ENCODE measurements around the gene TLN1.

Gene TLN1

DNA sequence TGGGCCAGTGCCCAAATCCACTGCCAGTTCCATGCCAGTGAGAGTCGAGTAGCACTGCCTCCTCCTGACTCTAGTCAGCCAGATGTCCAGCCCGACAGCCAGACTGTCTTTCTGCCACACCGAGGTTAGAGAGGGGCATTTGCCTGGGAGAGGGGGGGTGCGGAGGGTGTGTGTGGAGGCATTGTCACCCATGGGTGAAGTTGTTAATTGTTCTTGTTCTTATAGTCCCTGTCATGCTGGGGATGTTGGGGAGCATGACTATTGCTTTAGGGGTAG, 18.2 kb upstream of the TLN1 start:
- no peak for DNase-seq (ENCODE audit: low read depth)

DNA sequence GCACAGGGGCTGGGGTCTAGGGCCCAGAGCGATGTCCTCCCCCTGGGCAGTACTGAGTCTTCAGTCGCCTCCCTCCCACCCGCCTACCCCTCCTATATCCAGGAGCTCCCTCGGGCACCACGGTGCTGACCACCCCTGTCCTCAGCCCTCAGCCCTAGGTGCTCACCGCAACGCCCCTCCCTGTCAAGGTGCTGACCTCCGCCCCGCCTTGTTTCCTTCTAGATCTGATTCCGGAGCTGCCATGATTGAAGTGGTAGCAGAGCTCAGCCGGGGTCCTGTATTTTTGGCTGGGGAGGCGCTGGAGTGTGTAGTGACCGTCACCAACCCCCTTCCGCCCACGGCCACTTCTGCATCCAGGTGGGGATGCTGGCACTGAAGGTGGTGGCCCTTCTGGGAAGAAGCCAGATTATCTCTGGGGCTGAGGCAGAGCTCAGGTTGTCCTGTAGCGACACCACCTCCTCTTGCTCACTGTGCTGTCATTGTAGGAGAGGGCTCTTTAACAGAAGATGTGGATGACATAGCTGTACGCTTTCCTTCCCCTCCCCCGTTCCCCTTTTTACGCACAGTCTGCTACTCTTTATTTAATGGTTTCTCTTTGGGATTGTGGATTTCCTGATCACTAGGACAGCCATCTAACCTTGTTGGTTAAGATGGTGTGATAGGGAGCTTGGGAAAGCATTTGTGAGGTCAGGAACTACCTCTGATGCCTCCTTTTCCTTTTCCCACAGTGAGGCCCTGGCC, 17.7 kb upstream of the TLN1 start:
- no peak for DNase-seq (ENCODE audit: low read depth)

DNA sequence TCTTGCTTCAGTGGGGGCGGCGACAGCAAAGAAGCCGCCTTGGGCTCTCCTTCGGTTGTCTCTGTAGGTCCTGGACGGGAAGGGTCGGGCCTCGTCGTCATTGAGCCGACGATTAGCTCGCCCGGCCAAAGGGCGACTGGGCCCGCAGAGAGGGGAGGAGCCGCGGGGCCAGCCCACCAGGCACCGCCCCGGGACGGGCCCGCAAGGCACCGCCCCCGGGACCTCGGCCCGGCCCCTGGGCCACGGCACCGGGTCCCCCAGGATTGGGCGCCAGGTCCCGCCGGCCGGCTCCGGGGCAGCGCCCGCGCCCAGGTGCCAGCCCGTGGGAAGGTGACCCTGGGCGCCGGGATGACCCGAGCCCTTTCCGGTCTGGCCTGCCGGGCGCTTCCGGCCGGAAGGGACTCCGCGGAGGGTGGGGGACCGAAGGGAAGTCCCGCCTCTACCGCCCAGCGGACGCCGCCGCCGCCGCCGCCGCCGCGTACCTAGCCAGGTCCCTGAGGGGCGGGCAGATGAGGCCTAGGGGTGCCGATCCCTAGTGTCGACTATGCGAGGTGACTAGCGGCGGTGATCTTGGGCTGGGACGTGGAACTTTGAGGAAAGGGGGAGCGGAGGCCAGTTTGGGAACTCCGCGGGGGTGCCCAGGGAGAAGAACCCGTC, 17.0 kb upstream of the TLN1 start, which contains the start of the genes GBA2 and RGP1:
GBA2 (minus strand) TSS at position 371 of the 657 bp plus-strand sequence. CDS start 524 bp downstream, outside the sequence.
RGP1 (plus strand) TSS at position 430 of the 657 bp plus-strand sequence. CDS start 469 bp downstream, outside the sequence.
- peak; percentile 67 for DNase-seq (ENCODE audit: low read depth)

DNA sequence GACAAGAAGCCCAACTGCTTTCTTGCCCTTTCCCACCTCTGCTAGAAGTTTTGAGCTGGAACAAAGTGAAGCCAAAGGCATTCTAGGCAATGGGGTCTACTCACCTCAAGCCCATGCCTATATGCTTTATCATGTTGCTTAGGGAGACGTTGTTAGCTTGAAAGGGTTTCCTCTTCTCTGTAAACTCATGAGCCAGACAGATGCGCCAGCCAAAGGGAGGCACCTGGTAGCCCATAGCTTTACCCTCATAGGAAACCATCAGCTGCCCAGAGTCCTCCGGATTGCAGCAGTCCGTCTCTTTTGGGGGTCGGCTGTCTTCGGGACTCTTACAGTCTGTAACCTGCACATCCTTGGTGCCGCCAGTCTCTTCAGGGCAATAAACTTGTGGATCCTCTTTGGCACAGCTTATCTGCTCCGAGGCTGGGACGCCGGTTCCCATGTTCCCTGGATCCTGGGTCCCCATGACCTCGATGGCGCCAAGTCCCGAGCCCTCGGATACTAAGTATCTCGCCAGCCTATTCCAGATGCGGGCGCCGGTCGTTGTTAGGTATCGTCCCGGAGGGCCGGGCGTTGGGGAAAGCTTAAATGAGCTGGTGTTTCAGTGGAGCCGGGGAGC, 16.4 kb upstream of the TLN1 start:
- DNase-seq (ENCODE audit: low read depth): no peak

DNA sequence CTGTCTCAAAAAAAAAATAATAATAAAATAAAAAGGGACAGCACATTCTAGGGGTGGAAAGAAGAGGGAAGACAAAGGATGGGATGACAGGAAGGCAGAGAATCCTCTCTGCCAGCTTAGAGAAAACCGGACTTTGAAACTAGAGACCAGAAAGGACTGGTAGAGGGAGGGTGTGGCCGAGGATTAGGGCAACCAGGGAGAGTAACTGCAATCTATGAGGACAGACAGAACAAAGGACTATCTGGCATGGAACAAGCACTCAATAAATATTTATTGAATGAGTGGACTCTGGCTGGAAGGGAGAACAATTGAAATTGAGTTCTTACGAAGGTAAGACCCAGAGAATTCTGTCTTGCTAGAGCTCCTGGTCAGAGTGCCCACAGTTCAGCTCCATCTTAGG, 14.6 kb upstream of the TLN1 start:
- no peak for DNase-seq (ENCODE audit: low read depth)

DNA sequence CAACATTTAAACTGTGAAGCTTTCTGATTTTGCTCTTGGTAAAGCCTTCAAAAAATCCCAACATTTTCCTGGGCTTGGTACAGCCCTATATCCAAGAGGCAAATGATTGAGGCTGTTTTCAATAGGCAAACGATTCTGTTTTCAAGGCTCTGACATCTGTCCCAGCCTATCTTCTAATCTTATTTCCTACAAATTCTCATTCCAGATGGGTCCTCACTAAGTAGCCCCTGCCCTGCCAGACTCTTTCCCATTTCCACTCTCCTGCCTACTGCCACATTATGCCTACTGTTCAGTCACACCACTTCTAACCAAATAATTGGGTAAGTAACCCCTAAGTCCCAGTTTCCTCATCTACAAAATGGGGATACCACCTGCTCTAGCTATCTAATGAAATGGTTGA, 13.6 kb upstream of the TLN1 start:
- no peak for DNase-seq (ENCODE audit: low read depth)

DNA sequence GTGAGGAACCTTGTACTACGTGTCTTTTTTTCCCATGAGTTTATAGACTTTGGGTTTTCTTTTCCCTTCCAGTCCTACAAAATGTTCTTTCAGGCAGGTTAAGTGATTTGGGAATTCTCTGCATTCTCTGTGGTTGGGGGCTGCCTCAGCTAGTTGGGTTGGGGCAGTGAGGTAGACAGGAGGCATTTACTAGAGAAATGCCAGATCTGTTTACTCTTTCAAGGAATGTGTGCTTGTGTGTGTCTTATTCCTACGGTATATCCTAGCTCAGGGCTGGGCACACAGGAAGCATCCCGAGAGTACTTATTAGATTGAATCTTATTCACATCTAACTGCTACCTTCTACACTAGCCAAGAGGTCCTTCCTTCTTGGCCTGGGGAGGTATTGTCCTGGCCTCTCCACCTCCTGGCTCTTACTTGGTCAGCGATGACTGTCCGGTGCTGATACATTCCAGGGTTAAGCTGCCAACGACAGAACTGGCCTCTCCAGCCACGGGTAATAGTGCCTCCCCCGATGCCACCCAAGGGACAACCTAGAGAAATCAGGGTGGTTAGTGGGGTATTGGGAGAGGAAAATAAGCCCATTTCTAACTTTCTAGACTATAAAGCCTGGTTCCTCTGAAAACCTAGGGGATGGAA, 12.0 kb upstream of the TLN1 start:
- DNase-seq (ENCODE audit: low read depth): no peak

DNA sequence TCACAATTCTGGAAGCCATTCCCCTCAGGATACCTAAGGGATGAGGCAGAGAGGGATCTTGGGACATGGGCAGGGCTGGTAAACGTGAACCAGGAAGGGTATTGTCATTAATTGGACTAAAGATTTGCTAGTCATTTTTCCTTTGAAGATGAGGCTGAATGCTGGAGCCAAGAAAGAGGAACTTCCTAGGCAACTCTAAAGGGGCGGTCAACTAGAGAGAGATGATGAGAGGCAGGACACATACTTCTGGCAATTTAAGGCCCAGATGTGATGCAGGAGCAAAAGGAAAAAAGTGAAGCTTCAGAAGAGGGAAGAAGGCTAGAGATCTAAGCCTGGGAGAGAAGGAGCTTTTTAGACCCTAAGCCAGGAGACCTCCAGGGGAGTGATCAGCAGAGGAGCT, 11.5 kb upstream of the TLN1 start:
- DNase-seq (ENCODE audit: low read depth): no peak

DNA sequence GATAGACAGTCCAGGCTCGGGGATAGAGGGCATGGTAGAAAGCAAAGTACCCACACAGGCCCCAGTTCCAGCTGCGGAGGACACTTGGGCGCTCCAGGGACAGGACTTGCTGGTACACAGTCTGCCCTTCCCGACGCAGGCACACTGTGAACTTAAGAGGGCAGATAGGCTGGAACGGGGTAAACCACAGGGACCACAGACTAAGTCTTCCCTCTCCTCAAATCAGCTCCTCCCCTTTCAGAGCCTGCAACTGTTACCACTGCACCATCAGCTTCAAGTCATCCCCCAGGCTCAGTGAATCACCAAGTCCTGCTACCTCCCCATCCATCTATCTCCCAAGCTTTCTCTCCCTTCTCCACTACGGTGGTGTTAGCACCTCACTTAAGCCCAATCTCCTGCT, 9.7 kb upstream of the TLN1 start:
- DNase-seq (ENCODE audit: low read depth): no peak

DNA sequence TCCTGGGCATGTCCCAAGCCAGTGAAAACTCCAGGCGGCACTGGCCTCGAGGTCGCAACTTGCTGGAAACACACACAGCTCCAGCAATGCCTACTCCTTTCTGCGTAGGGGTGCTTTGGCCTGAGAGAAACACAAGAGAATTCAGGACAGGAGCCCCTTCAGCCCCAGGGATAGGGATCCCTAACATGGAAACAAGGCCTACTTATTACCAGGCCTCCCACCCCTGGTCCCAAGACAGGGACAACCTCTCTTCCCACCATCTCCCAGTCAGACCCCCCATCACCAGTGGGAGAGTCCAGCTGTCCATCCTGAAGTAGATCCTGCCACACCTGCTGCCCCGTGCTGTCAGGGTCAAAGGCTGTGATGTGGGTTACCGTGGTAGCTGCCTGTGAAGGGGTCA, 8.2 kb upstream of the TLN1 start:
- no peak for DNase-seq (ENCODE audit: low read depth)

DNA sequence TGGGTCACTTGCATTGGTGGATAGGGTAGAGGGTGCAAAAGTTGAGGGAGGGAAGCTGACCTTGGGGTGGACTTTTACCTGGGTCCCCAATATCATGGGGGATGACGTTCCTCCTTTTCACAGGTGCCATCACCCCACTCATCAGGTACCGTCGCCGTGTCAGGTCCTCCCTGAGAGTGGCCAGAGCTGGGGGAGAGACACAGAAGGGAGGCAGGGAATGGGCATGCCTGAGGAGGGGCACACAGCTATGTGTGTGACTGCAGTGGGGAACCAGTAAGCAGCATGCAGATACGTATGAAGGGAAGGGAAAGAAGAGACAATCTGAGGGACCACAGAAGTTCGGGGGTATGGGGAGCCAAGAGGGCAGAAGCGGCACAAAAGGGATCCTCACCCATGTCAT, 6.9 kb upstream of the TLN1 start:
- DNase-seq (ENCODE audit: low read depth): no peak

DNA sequence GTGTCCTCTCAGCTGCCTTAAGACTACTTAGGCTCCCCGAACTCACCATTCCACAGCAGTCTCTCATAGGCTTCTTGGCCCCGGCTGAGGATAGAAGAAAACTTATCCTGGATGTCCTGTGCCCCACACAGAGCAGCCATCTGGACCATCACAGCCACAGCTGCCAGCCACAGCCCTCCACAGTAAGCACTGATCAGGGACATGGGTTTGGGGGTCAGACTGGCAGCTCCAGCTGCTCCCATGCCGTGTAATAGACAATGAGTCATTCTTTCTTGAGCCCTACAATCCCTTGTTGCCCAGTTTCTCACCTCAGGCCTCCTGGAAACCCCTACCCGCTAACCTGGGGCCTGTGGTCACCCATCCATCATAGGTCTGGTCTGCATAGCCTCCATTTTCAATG, 6.2 kb upstream of the TLN1 start:
- no peak for DNase-seq (ENCODE audit: low read depth)

DNA sequence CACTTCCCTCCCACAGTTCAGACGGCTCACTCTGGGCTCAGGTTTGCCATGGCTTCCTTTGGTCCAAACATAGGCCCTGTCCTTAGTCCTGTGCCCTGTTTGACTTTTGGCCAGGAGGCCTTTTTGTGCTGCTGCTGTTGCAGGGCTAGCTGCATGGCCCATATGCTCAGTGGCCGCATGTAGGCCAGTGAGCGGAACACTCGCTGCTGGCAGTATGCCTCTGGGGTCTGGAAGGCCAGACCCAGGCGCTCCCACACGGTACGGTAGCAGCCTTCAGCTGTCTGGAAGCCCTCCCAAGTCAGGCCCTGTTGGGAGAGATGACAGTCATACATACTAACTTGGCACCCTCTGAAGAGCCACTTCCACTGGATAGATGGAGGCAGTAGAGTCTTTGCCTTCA, 5.1 kb upstream of the TLN1 start:
- DNase-seq (ENCODE audit: low read depth): no peak

DNA sequence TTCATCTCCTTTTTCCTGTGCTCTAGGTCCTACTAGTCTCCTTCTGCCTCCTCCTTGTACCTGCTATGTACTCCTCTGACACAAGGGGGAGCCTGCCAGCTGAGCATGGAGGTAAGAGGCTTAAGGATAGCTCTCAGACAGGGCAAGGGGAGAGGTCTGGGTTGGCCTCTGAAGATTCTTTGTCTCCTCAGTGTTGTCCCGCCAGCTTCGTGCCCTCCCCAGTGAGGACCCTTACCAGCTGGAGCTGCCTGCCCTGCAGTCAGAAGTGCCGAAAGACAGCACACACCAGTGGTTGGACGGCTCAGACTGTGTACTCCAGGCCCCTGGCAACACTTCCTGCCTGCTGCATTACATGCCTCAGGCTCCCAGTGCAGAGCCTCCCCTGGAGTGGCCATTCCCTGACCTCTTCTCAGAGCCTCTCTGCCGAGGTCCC, 4.2 kb upstream of the TLN1 start:
- peak; percentile 72 for DNase-seq (ENCODE audit: low read depth)

DNA sequence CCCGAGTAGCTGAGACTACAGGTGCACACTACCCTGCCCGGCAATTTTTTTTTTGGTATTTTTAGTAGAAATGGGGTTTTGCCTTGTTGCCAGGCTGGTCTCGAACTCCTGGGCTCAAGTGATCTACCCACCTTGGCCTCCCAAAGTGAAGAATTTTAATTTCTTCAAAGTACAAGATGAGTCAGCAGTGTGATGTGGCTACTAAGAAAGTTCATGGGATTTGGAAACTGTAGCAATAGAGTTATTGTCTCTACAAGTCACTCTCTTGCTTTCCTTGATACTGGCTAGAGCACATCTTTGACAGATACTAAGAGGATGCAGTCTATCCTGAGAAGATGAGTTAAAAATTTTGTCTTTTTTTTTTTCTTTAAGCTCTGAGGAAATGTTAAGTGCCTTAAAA, 2.1 kb upstream of the TLN1 start:
- no peak for DNase-seq (ENCODE audit: low read depth)

DNA sequence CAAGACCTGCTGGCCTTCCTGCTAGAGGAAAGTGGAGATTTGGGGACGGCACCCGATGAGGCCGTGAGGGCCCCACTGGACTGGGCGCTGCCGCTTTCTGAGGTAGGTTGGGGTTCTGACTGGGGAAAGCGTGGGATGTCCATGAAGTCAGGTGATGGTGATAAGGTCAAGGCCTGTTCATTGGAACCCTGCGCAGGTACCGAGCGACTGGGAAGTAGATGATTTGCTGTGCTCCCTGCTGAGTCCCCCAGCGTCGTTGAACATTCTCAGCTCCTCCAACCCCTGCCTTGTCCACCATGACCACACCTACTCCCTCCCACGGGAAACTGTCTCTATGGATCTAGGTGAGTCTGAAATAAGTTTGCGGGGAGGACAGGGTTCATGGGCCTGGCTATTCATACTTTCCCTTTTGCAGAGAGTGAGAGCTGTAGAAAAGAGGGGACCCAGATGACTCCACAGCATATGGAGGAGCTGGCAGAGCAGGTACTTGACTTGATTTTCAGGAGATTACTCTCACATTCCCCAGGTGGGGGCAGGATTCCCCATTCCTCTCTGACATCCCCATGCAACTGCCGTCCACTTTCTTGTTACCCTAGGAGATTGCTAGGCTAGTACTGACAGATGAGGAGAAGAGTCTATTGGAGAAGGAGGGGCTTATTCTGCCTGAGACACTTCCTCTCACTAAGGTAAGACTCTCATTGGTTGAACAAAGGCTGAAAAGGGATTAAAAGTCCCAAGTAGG, 976 bp upstream of the TLN1 start:
- peak; percentile 38 for DNase-seq (ENCODE audit: low read depth)

DNA sequence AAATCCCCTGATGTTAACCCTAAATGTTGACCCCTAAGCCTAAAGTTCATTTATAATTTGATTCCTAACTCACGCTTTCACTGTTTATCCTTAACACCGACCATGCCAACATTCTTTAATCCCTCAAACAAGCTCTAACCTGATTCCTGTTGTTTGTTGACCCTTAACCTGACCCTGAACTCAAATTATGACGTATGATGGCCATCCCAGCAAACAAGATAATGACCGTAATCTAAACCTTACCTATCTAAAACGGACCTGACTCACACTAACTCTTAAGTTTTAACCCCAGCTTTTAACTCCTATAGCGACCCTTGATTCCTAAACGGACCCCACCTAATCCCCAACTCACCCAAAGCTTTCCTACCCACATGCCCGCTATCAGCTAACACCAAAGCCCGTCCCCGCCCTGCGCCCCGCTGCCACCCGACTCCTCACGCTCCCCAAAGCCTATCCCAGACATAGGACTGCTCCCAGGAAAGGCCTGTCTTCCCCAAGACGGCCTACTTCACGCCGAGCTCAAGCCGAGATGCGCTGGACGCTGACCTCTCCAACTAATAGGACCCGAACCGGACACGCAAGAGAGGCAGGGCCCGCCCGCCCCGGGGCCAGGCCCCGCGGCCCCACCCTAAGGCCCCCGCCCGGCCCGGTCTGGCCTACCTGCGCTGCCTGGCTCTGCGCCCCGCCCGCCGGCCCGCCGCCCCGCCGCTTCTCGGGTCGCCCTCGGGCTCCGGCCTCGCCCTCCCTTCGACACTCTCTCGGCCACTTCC, 395 bp downstream of the TLN1 start:
- DNase-seq (ENCODE audit: low read depth): no peak

DNA sequence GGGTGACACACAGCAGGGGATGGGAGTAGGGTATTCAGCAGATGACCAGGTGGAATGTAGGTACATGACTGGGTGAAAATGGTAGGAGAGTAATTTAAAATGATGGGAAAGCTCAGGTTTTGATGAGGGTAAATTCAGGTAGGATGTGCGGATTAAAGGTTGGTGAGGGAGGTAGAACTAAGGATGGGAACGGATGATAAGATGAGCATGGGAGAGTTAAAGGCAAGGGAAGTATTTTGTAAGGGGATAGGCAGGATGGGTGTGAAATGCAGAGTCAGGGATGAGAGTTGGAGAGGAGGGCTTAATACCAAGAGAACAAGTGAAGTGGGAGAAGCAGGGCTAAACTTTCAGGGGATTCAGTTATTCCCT, 1.5 kb downstream of the TLN1 start:
- no peak for DNase-seq (ENCODE audit: low read depth)

DNA sequence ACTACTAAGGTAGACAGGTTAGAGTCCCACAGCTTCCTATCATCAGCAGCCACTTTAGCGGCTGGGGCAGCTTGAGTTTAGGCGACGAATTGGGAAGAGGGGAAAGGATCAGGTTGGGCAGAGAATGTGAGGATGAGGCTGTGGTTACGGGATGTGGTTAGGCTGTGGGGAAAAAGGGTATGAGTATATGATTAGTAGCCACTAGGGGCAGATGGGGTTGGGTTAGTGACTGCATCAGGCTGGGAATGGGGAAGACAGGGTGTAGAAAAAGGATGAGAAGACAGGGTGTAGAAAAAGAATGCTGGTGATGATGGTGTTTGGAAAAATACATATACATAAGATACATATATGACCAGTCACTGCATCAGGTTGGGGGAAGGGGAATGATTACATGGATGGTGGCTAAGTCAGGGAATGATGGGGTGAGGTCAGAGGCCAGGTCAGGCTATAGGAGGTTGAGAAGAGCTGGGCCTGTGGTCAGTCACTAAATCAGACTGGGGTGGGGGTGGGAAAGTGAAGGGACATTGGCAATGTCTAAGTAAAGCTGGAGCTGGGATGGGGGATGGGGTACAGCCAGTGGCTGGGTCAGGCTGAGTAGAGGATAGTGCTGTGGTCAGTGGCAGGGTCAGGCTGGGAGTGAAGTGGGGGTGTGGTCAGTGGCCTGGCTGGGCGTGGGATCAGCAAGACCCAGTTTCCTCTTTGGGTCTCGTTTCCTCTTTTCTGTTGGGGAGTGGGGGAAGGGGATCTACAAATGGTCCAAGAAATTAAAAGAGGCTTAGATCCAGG, 2.1 kb downstream of the TLN1 start:
- DNase-seq (ENCODE audit: low read depth): peak; percentile 76

DNA sequence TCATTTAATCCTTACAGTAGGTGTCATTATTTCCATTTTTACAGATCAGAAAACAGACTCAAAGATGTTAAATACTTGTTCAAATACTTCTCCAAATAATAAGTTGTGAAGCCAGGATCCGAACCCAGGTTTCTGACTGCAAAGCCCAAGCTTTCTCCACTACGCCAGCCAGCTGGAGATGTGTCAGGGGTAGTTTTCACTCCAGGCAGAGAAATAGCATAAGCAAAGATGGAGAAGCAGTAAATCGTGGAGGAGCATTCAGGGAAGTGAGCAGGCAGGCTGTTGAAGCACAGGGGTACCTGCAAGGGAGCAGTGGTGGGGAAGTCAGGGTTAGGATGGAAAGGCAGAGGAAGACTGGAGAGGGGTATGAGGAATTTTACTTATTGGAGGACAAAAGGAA, 2.9 kb downstream of the TLN1 start:
- no peak for DNase-seq (ENCODE audit: low read depth)
